ENCODE measurements around the gene ATP6V0D1. TPM values are rescaled to one million over a fixed set of nuclear protein-coding genes. Genes with fewer than 3 reads are reported as not detected.

ATP6V0D1 gene
- total and polyA plus RNA-seq, 2 of the 4 experiments (the other 2 are of a cell fraction) = 112 to 124 TPM

GRCh38 chr16:67445913-67446907, 34.7 kb downstream of the ATP6V0D1 start:
- Histone ChIP-seq H3K23ac (ENCODE audit: low read depth, low read length) (peak overlapping the region; percentile 16; the same call in 1 of the 2 replicates), H3K9me3 (ENCODE audit: control insufficient read depth, insufficient read depth, low read length) (no peaks in the 10 kb centered on the region), H2BK120ac (ENCODE audit: low read depth, low read length) (no peak overlapping the region; the same call in 1 of the 2 replicates), H3K56ac (ENCODE audit: extremely low read depth, insufficient read depth, low read length) (no peak overlapping the region), H2BK5ac (ENCODE audit: low read depth, low read length, poor library complexity, severe bottlenecking) (no peak overlapping the region), H2BK15ac (ENCODE audit: low read depth, low read length) (no peak overlapping the region), H4K8ac (ENCODE audit: low read depth in 2 of 2, low read length in 2 of 2) (peak overlapping the region in 1 of 2 experiments; percentile 19; a peak in 1 of 4 replicates), H2BK20ac (ENCODE audit: low read depth, low read length) (no peak overlapping the region), H3K27ac (ENCODE audit: insufficient read depth, low read length) (peak overlapping the region; percentile 85; the same call in 1 of the 2 replicates), H2AFZ (replicated peaks; ENCODE audit: low read length, poor library complexity) (no peak overlapping the region), H3K36me3 (ENCODE audit: control insufficient read depth, insufficient read depth, low read length) (peaks cover 8% of the 10 kb centered on the region; the same call in 1 of the 2 replicates), H3K79me1 (ENCODE audit: low read depth in 1 of 2, low read length in 2 of 2) (peaks cover 0 to 65% of the 10 kb centered on the region in 2 experiments; a peak in 3 of 4 replicates), H3K14ac (replicated peaks; ENCODE audit: low read depth, low read length) (no peak overlapping the region), H4K5ac (ENCODE audit: low read depth, low read length) (peak overlapping the region; percentile 41; the same call in 1 of the 2 replicates), H3K27me3 (ENCODE audit: control insufficient read depth, insufficient read depth, low read length) (no peaks in the 10 kb centered on the region), H2AK9ac (replicated peaks; ENCODE audit: low read depth, low read length, poor library complexity) (peak overlapping the region; percentile 3), H3K4me3 (ENCODE audit: insufficient read depth, low read depth, low read length) (no peak overlapping the region), H3K4ac (ENCODE audit: low read depth, low read length) (no peak overlapping the region), H3K18ac (ENCODE audit: low read depth, low read length) (peak overlapping the region; percentile 65; the same call in 1 of the 2 replicates), H3K4me1 (ENCODE audit: control insufficient read depth, insufficient read depth, low read length) (peaks cover 45% of the 10 kb centered on the region), H4K20me1 (ENCODE audit: insufficient read depth, low read length) (peaks cover 57% of the 10 kb centered on the region), H3K9me1 (ENCODE audit: insufficient read depth, low read length) (peaks cover 3% of the 10 kb centered on the region; the same call in 1 of the 2 replicates), H3K4me2 (ENCODE audit: low read depth, low read length) (peak overlapping the region; percentile 1; the same call in 1 of the 2 replicates), H2AK5ac (ENCODE audit: low read depth, low read length) (peak overlapping the region; percentile 42), H3K9ac (ENCODE audit: low read depth, low read length) (peak overlapping the region; percentile 44; the same call in 1 of the 2 replicates), H4K91ac (ENCODE audit: insufficient read depth, low read depth, low read length) (no peak overlapping the region)
- ATAC-seq (ENCODE audit: low read depth) (peak; percentile 2; the same call in 1 of the 2 replicates), DNase-seq (no peak)
- dilution Hi-C loops (cut with HindIII; ENCODE audit: low sequenced_read_pairs, unreplicated experiment) = no loop called here
- CTCF ChIA-PET = interaction anchor here (1.0 to 1.9 kb wide), 2 partner anchors 19 to 186 kb away, joined by 6 to 7 read pairs; no protein-coding TSS in a partner anchor
- intact Hi-C loops (cut with micrococcal nuclease) = no loop called here
- 0 out of 2 replicates have a peak, but pooled peaks have one; percentile 13 for TF ChIP-seq CTCF (conservative IDR thresholded peaks at IDR 0.05; ENCODE audit: low read depth, low read length)
- no peak for TF ChIP-seq MXI1 (IDR thresholded peaks at IDR 0.05; ENCODE audit: borderline replicate concordance, low read depth, low read length)
- TF ChIP-seq ELK1 (IDR thresholded peaks at IDR 0.05; ENCODE audit: borderline replicate concordance, low read depth, low read length) = no peak
- TF ChIP-seq BHLHE40 (IDR thresholded peaks at IDR 0.05; ENCODE audit: low read depth, low read length) = no peak
- TF ChIP-seq USF2 (IDR thresholded peaks at IDR 0.05; ENCODE audit: low read depth, low read length) = no peak
- in situ Hi-C loops (cut with MboI; ENCODE audit: low sequenced_read_pairs) = no loop called here
- 92% methylated on average over 2 of the region's 12 CpGs; no CpG with 5 or more reads in 1 of the 2 experiments for WGBS, 2 experiments (ENCODE audit: extremely low coverage in 2 of 2, insufficient read length in 1 of 2)
- POLR2A ChIA-PET (ENCODE audit: unreplicated experiment) = no interaction called here
- BruUV-seq (replicated peaks) = no TSS peak
